ENCODE data around the gene PTPRT.

DNA sequence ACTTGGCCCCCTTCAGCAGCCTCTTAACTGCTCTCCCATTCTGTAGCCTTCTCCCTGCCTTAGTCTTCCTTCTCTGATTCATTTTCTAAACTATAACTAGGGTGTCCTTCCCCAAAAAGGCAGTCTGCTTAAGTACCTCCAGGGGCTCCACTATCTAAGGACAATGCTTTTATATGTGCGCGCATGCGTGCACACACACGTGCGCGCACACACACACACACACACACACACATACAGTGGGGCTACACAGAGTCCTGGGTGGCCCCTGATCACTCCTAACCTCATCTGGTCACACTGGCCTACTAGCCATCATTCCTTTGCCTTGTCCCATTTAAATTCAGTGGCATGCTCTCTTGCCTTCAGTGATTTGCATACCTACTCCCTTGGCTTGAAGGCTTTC, 917.2 kb downstream of the PTPRT start:
- TF ChIP-seq, protein P1, sequence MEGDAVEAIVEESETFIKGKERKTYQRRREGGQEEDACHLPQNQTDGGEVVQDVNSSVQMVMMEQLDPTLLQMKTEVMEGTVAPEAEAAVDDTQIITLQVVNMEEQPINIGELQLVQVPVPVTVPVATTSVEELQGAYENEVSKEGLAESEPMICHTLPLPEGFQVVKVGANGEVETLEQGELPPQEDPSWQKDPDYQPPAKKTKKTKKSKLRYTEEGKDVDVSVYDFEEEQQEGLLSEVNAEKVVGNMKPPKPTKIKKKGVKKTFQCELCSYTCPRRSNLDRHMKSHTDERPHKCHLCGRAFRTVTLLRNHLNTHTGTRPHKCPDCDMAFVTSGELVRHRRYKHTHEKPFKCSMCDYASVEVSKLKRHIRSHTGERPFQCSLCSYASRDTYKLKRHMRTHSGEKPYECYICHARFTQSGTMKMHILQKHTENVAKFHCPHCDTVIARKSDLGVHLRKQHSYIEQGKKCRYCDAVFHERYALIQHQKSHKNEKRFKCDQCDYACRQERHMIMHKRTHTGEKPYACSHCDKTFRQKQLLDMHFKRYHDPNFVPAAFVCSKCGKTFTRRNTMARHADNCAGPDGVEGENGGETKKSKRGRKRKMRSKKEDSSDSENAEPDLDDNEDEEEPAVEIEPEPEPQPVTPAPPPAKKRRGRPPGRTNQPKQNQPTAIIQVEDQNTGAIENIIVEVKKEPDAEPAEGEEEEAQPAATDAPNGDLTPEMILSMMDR (IDR thresholded peaks at IDR 0.05; ENCODE audit: low read depth, low read length), result no peak
- no peak for TF ChIP-seq POLR2A (IDR thresholded peaks at IDR 0.05; ENCODE audit: extremely low read depth, insufficient read length)
- TF ChIP-seq MYC (IDR thresholded peaks at IDR 0.05; ENCODE audit: low read depth, low read length), result no peak
- TF ChIP-seq, protein P2, sequence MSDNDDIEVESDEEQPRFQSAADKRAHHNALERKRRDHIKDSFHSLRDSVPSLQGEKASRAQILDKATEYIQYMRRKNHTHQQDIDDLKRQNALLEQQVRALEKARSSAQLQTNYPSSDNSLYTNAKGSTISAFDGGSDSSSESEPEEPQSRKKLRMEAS (IDR thresholded peaks at IDR 0.05; ENCODE audit: low read depth, low read length), result no peak

Data from NB4 (cell line).